ENCODE results near the gene WDR11.

The WDR11 gene, protein sequence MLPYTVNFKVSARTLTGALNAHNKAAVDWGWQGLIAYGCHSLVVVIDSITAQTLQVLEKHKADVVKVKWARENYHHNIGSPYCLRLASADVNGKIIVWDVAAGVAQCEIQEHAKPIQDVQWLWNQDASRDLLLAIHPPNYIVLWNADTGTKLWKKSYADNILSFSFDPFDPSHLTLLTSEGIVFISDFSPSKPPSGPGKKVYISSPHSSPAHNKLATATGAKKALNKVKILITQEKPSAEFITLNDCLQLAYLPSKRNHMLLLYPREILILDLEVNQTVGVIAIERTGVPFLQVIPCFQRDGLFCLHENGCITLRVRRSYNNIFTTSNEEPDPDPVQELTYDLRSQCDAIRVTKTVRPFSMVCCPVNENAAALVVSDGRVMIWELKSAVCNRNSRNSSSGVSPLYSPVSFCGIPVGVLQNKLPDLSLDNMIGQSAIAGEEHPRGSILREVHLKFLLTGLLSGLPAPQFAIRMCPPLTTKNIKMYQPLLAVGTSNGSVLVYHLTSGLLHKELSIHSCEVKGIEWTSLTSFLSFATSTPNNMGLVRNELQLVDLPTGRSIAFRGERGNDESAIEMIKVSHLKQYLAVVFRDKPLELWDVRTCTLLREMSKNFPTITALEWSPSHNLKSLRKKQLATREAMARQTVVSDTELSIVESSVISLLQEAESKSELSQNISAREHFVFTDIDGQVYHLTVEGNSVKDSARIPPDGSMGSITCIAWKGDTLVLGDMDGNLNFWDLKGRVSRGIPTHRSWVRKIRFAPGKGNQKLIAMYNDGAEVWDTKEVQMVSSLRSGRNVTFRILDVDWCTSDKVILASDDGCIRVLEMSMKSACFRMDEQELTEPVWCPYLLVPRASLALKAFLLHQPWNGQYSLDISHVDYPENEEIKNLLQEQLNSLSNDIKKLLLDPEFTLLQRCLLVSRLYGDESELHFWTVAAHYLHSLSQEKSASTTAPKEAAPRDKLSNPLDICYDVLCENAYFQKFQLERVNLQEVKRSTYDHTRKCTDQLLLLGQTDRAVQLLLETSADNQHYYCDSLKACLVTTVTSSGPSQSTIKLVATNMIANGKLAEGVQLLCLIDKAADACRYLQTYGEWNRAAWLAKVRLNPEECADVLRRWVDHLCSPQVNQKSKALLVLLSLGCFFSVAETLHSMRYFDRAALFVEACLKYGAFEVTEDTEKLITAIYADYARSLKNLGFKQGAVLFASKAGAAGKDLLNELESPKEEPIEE

DNA sequence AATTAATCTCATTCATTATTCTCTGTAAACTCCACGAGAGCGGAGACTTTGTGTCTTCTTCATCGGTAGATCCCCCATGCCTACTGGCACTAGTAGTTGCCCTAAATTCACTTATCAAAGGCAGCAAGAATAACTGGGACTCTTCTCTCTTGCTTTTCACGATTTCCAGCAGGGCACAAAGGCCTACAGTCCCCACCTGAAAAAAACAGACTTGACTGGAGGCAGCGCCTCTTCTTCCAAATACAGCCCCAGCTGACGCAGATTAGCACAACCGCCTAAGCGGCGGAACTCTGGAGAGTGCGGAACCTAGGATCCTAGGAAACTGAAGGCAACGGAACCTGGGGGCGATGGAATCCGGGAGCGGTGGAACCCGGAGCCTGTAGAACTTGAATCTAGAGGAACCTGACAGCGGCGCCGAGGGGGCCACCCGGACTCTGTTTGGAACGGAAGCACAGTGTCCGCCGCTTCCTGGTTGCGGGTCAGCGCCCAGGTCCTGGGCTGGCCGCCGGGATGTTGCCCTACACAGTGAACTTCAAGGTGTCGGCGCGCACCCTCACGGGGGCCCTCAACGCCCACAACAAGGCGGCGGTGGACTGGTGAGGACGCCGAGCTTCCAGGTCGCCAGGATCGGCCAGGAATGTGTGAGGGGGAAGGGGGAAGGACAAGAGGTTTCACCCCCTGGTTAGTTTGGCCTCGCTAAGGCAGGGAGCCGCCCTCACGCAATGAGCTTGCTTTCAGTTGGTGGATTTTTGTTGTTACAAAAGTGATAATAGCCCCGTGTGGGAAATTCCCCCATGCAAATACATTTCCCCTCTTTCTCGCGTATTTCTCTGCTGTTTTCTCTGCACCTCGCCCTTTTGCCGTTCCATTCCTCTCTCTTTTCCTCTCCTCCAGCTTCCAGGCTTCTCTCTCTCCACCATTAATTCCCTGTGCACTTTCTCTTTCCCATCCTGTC lies at the start of gene WDR11:
Gene WDR11, plus strand, starts transcription at position 452 of the 955 bp plus-strand sequence. Its CDS starts 59 bp downstream, at position 511.
- FAIRE-seq = peak; percentile 59

DNA sequence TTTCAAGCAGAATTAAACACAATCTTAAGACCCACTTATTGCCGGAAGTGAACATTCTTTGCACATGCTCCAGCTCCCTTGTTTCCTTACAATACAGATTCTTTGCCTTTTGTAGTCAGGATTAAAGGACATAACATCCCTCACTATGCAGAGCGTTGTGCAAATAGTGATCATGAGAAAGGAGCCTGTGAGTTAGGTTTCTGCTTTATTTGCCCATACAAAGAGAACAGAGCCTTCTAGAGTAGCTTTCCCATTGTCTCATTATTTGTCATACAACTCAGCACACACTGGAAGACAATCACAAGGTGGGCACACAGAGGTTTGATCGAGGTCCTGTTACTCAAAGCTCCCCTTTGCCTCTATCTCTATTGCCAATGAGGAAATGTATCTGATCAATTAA lies 48.2 kb upstream of the WDR11 start:
- no peak for FAIRE-seq

DNA sequence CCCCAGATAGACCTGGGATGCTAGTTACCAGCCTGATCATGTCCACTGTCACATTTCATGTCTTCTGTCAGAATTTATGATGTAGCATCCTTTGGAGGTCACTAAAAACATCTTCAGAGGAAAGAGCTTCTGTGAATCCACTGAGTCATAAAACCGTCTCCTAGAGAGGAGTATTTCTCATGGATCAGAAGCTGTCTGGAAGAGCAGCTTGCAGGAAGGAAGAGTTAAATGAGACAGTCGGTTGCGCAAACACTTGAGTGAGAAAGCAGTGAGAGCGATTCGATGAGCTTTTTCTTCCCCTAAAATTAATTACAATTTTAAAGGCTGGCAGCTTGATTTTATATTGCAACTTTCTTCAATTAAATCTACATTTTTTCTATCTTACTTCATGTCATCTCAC lies 47.2 kb upstream of the WDR11 start:
- no peak for FAIRE-seq

DNA sequence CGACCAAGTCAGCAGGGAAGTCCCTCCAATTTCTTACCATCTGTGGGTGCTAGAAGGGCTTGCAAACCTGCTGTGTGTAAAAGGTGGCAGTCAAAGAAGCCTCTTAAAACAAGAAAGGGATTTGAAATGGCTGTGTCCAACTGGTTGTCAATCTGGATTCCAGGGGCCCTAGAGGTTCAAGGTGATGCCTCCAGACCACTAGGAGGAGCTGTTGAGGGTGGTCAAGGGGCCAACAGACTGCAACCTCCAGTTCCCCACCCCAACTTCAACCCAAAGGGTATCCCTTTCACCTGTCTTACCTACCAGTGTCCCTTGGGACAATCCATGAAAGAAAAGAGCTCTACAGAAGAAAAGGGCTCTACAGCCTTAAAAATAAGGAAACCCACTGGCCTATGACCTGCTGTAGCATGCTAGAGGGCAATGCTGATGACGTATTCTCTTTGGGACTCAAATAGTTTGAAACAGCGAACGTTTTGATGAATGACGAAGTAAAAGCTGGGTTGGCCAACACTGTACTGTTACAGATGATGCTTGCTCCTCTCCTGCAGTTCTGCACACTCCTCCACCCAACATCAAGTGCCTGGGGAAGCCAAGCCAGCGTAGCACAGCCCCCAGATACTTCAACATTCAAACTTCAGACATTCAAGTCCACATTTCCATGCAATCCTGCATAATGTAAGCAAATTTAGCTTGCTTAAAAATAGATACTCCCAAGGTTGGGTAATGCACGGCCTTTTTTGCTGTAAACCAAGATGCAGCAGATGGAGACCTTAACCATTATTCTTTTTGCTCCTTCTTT lies 45.9 kb upstream of the WDR11 start:
- FAIRE-seq = no peak

DNA sequence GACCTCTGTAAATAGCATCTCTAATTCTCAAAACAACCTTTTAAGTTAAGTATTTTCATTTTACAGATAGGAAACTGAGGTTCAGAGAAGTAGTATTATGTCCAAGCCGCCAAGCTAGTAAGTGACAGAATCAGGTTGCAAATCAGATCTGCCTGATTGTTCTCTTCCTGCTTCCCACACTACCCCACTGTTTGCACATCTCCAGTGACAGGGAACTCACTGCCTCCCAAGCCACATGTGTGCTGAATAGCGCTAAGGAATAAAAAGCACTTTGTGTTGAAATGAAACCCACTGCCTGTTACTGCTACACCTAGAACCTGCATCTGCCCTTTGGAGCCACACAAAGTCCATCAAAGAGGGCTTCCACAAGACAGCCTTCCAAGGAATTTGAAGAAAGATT lies 45.1 kb upstream of the WDR11 start:
- FAIRE-seq = no peak

DNA sequence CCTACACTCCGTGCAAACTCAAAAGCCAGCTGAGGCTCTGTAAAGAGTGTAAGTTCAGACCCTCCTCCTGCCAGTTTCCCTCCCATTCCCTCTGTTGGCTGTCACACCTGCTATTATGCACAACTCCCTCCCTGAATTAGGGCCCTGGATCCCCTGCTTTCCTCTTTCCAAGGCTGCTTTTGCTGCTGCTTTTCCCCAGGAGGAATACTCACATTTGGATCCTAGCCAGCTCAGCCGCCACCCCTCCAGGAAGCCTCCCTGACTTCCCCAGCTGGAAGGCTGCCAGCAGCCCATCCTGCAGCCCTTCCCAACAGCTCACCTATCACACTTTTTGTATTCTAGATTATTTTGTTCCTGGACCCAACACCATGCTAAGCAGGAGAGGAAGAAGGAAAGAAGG lies 40.9 kb upstream of the WDR11 start:
- no peak for FAIRE-seq

DNA sequence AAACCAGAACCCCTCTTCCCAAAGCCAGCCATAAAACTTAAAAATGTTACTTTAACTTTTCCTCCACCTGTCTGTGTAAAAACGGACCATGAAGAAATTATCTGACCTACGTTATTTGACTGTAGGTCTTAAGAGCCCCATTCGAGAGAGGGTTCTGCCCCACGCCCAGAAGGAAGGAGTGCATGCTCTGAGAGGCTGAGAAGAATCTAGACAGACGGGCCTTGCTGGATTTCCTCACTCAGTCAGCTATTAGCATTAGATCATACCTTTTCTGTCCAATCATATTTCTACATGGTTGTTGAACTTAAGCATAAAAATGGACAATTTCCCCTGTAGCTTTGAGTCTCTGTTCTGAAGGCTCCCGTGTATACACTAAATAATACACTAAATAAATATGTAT lies 38.1 kb upstream of the WDR11 start:
- FAIRE-seq = no peak

- no peak for FAIRE-seq
Measured at GRCh38 chr10:120818301-120818700, 32.9 kb upstream of the WDR11 start.

GRCh38 chr10:120819366-120819765 lies 31.8 kb upstream of the WDR11 start:
- FAIRE-seq = no peak

- FAIRE-seq = no peak
Measured at GRCh38 chr10:120823266-120823665, 27.9 kb upstream of the WDR11 start.

GRCh38 chr10:120824881-120825309 lies 26.3 kb upstream of the WDR11 start:
- FAIRE-seq = peak; percentile 81

GRCh38 chr10:120825878-120826769 lies 25.0 kb upstream of the WDR11 start:
- FAIRE-seq = no peak

GRCh38 chr10:120827251-120827875 lies 23.8 kb upstream of the WDR11 start:
- FAIRE-seq = no peak

DNA sequence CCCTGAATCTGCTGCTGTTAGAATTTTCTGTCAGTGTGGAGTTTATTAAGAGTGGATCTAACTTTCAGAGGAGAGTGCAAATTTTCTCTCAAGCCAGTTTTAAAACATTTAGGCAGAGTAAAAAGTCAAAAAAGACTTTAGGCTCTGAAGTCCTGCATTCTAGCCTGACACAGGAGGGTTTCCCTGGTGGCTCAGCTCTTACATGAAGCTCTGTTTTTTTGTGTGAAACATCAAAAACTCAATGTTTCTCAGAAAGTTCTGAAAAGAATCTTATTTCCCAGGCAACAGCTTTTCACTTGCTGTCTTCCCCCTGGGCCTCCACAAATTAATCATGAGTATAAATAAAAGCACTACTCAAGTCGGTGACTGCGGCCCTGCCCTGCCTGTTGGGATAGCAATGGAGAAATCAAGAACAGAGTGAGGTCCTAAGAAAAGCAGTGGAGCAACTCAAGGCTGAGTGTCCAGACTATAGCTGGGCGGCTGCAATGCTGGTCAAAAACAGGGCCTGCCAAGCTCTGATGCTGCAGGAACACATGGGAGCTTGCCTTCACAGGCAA lies 22.3 kb upstream of the WDR11 start:
- no peak for FAIRE-seq

GRCh38 chr10:120832106-120832505 lies 19.1 kb upstream of the WDR11 start:
- no peak for FAIRE-seq

DNA sequence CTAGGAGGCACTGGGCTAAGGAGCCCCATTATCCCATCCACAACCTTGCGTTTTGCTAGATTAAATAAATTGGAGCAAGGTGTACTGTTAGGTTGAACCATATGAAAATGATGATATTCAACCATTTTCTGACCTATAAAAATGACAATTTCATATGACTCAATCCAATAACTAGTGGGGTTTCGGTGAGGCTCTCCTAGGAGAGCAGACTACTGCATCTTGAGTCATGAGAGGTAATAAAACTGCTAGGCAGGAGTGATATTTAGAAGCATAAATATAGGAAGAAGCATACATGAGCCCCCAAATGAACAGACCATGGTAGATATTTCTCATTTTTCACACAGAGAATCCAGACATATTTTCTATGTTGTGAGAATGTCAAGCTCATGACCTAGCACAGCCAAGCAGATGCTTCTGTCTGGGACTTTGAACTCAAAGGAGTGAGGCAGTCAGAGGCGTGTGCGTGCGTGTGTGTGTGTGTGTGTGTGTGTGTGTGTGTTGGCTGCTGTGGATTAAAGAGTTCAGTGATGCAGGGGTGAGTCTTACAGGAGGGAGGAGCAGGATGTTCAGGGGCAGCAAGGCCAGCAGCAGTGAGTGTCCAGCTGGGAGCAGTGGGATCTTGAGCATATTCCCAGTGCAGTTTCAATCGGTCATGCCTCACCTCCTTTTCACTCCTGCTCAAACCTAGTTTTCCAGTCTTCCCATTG lies 17.8 kb upstream of the WDR11 start:
- no peak for FAIRE-seq

DNA sequence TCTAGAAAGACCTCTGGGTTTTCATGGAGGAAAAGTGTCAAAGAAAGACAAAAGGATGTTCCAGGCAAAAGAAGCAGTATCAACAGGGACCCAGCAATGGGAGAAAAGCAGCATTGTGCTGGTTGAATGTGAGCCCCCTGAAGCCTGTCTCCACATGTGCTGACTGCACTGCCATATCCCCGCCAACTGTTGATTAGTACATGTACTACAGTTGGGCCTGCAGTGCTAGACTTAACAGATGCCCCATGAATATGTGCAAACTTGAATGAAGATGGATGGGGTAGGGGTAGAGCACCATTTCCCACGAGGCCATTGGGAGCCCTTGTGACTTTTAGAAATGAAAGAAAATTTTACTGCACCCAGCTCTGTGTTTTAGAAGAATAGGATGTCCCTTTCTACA lies 15.6 kb upstream of the WDR11 start:
- no peak for FAIRE-seq

GRCh38 chr10:120838941-120839340 lies 12.2 kb upstream of the WDR11 start:
- FAIRE-seq = no peak

Measured in G401.6 (cell line).